ENCODE results near the gene DYRK2.

GRCh38 chr12:67618303-67618702 is 30.2 kb upstream of the DYRK2 start:
- no peak for TF ChIP-seq CTCF (IDR thresholded peaks at IDR 0.05)
- TF ChIP-seq POLR2A (IDR thresholded peaks at IDR 0.05) = no peak
